Gastroesophageal sphincter (tissue), 4 donors: ENCODE measurements around the gene SHLD2. TPM values are rescaled to one million over a fixed set of nuclear protein-coding genes. Genes with fewer than 3 reads are reported as not detected.
A peak's percentile ranks its signal among the peaks of the same experiment; 100 is the strongest.
"Not testable (repeated sequence)": the region's sequence is repeated elsewhere in the genome, so short reads cannot be mapped to it uniquely, and the experiment has no call there.

Experiments
- ATAC-seq: fragments of 150-250 bp; one replicate; pipeline ENCODE4 v1.9.1; 2016; ENCODE audit warnings: mild to moderate bottlenecking, moderate library complexity
- H3K27ac ChIP-seq, 4 donors: fragments of 200-600 bp; sonication (generic) in 3 of 4; 1 replicate in 3 of 4; 2 replicates in 1 of 4; pipeline ENCODE4 v1.5.1; 2016 to 2019
- H3K27me3 ChIP-seq: fragments of 200-600 bp; sonication (generic); one replicate; pipeline ENCODE4 v1.5.1; 2019
- H3K36me3 ChIP-seq, 2 donors: fragments of 200-600 bp; sonication (generic); one replicate each; pipeline ENCODE4 v1.5.1; 2019; ENCODE audit warnings: control low read depth in 1 of 2
- H3K4me1 ChIP-seq, 3 donors: fragments of 200-600 bp; sonication (generic); 1 replicate in 2 of 3; 2 replicates in 1 of 3; pipeline ENCODE4 v1.5.1; 2016 to 2019; ENCODE audit warnings: control low read depth in 2 of 3
- H3K4me3 ChIP-seq, 2 donors: fragments of 200-600 bp; sonication (generic); one replicate each; pipeline ENCODE4 v1.5.1; 2019; ENCODE audit warnings: mild to moderate bottlenecking in 1 of 2, moderate library complexity in 1 of 2
- H3K9me3 ChIP-seq, 3 donors: fragments of 200-600 bp; sonication (generic); one replicate each; pipeline ENCODE4 v1.5.1; 2017 to 2019; ENCODE audit warnings: control low read depth in 2 of 3
- CTCF ChIP-seq, 4 experiments: fragments of 200-600 bp in 2 of 4; fragments of 450-650 bp in 2 of 4; sonication (generic) in 1 of 4; IDR thresholded peaks; one replicate each; pipeline ENCODE4 v1.5.1; 2017 to 2019; ENCODE audit warnings: antibody characterized with exemption in 4 of 4, mild to moderate bottlenecking in 2 of 4, moderate library complexity in 2 of 4
- EP300 ChIP-seq: sonication (generic); formaldehyde crosslinking; IDR thresholded peaks from one replicate; pipeline ENCODE4 v1.6.1; 2017; ENCODE audit warnings: antibody characterized with exemption, mild to moderate bottlenecking
- POLR2A ChIP-seq, 2 donors: fragments of 450-650 bp; IDR thresholded peaks; one replicate each; pipeline ENCODE4 v1.6.1; 2017; ENCODE audit warnings: antibody characterized with exemption in 2 of 2, mild to moderate bottlenecking in 2 of 2, moderate library complexity in 1 of 2
- POLR2AphosphoS5 ChIP-seq: sonication (generic); formaldehyde crosslinking; IDR thresholded peaks from one replicate; pipeline ENCODE4 v1.6.1; 2017; ENCODE audit warnings: antibody characterized with exemption
- WGBS, 2 donors: methylation state at CpG; one replicate each; pipeline ENCODE4 v1.1.5; 2018; ENCODE audit warnings: low coverage in 1 of 2; 5-methylcytosine and 5-hydroxymethylcytosine counted together
- total RNA-seq, 4 donors: library from RNA; depleted of rRNA; stranded (reverse); fragments of >200 nt; gene quantifications; one replicate each; pipeline ENCODE4 v1.1.0, GENCODE V29; 2016

SHLD2 gene
- total RNA-seq, 4 donors from 2014 or later: 21.2 to 31.0 (median 26.6) TPM

GRCh38 chr10:87093632-87094372 is 1.2 kb upstream of the SHLD2 start:
- peaks cover 0 to 21% of the 10 kb centered on the region in 2 donors for H3K36me3 ChIP-seq
- H3K9me3 ChIP-seq: no peaks in the 10 kb centered on the region
- peak overlapping the region; percentile 87 to 99 (median 99) for H3K27ac ChIP-seq
- 2% methylated on average over 9 to 13 of the region's 39 CpGs for WGBS, 2 donors
- no peaks in the 10 kb centered on the region for H3K27me3 ChIP-seq
- ATAC-seq: peak; percentile 22
- peak overlapping the region; percentile 80 to 89 for H3K4me3 ChIP-seq
- peaks cover 0 to 67% (median 5%) of the 10 kb centered on the region in 3 donors for H3K4me1 ChIP-seq
- TF ChIP-seq POLR2A (IDR thresholded peaks at IDR 0.05) (peak in 1 of 2 donors; percentile 19), CTCF (IDR thresholded peaks at IDR 0.05) (no peak), EP300 (no peak)

GRCh38 chr10:87095236-87095945 is 385 bp downstream of the SHLD2 start:
- TF ChIP-seq POLR2AphosphoS5 (peak; percentile 75), EP300 (no peak), CTCF (IDR thresholded peaks at IDR 0.05) (peak in 2 of 4 experiments; percentile 11 to 25), POLR2A (IDR thresholded peaks at IDR 0.05) (peak; percentile 57 to 60)
- Histone ChIP-seq H3K27me3 (no peaks in the 10 kb centered on the region), H3K27ac (peak overlapping the region; percentile 93 to 99 (median 99)), H3K4me3 (peak overlapping the region; percentile 76 to 89), H3K4me1 (peaks cover 0 to 52% (median 0%) of the 10 kb centered on the region in 3 donors), H3K9me3 (no peaks in the 10 kb centered on the region), H3K36me3 (peaks cover 0 to 17% of the 10 kb centered on the region in 2 donors)
- peak; percentile 84 for ATAC-seq
- 0% methylated on average over 18 of the region's 60 CpGs; no CpG with 5 or more reads in 1 of the 2 donors for WGBS, 2 donors

- no peaks in the 10 kb centered on the region for H3K9me3 ChIP-seq
- H3K27ac ChIP-seq: no peak overlapping the region
- no peak for ATAC-seq
- peaks cover 0 to 57% of the 10 kb centered on the region in 2 donors for H3K36me3 ChIP-seq
- H3K4me3 ChIP-seq: no peak overlapping the region
- TF ChIP-seq CTCF (IDR thresholded peaks at IDR 0.05) (no peak), POLR2AphosphoS5 (no peak), POLR2A (IDR thresholded peaks at IDR 0.05) (no peak), EP300 (no peak)
- H3K27me3 ChIP-seq: no peaks in the 10 kb centered on the region
- H3K4me1 ChIP-seq: peaks cover 0 to 8% (median 0%) of the 10 kb centered on the region in 3 donors
- 100% methylated on average over 1 of the region's 2 CpGs for WGBS, 2 donors
Measured at GRCh38 chr10:87101996-87102395, 7.0 kb downstream of the SHLD2 start.

GRCh38 chr10:87104727-87105126 is 9.7 kb downstream of the SHLD2 start:
- not testable (repeated sequence) for H3K4me3 ChIP-seq, H3K27me3 ChIP-seq, H3K9me3 ChIP-seq, ATAC-seq, H3K4me1 ChIP-seq, H3K27ac ChIP-seq
- 91 to 96% methylated on average over 8 of the region's 8 CpGs for WGBS, 2 donors
- H3K36me3 ChIP-seq: peaks cover 0 to 68% of the 10 kb centered on the region in 2 donors

GRCh38 chr10:87105446-87106124 is 10.6 kb downstream of the SHLD2 start:
- Histone ChIP-seq H3K27me3 (no peaks in the 10 kb centered on the region), H3K4me3 (no peak overlapping the region), H3K4me1 (no peaks in the 10 kb centered on the region), H3K27ac (no peak overlapping the region), H3K9me3 (no peaks in the 10 kb centered on the region), H3K36me3 (peaks cover 0 to 62% of the 10 kb centered on the region in 2 donors)
- ATAC-seq: no peak
- WGBS, 2 donors: 88 to 90% methylated on average over 4 to 7 of the region's 7 CpGs
- TF ChIP-seq POLR2A (IDR thresholded peaks at IDR 0.05) (no peak), CTCF (IDR thresholded peaks at IDR 0.05) (no peak), POLR2AphosphoS5 (no peak), EP300 (no peak)

- not testable (repeated sequence) for H3K36me3 ChIP-seq, H3K9me3 ChIP-seq, ATAC-seq, H3K27me3 ChIP-seq, H3K27ac ChIP-seq, H3K4me1 ChIP-seq, H3K4me3 ChIP-seq
- 43% methylated on average over 1 of the region's 1 CpG; no CpG with 5 or more reads in 1 of the 2 donors for WGBS, 2 donors
Measured at GRCh38 chr10:87118122-87118521, 23.1 kb downstream of the SHLD2 start.

- not testable (repeated sequence) for ATAC-seq, H3K4me3 ChIP-seq, H3K27ac ChIP-seq, H3K4me1 ChIP-seq, H3K36me3 ChIP-seq, H3K27me3 ChIP-seq, H3K9me3 ChIP-seq
- 71% methylated on average over 1 of the region's 1 CpG; no CpG with 5 or more reads in 1 of the 2 donors for WGBS, 2 donors
Measured at GRCh38 chr10:87119029-87119428, 24.0 kb downstream of the SHLD2 start.

- ATAC-seq, H3K4me1 ChIP-seq, H3K36me3 ChIP-seq, H3K27ac ChIP-seq, H3K27me3 ChIP-seq, H3K9me3 ChIP-seq, H3K4me3 ChIP-seq: not testable (repeated sequence)
- WGBS, 2 donors: 95 to 100% methylated on average over 1 to 2 of the region's 4 CpGs
Measured at GRCh38 chr10:87123351-87123750, 28.3 kb downstream of the SHLD2 start.
